Measurements from ENCODE around the gene RPL10.

Gene RPL10

GRCh38 chrX:154436983-154437752 is 39.0 kb downstream of the RPL10 start, which contains the start of gene GDI1:
GDI1 (plus strand) TSS chrX:154437154; CDS start chrX:154437255, 101 bp downstream.
- Histone ChIP-seq H3K9ac (ENCODE audit: low read length) (peak within 1 kb of the TSS; percentile 76), H3F3A (ENCODE audit: insufficient read depth, low read length) (no peaks in the 10 kb centered on the region)

GRCh38 chrX:154437971-154438893 is 40.1 kb downstream of the RPL10 start:
- Histone ChIP-seq H3K27ac (ENCODE audit: low read depth, low read length, poor library complexity, severe bottlenecking) (no peak overlapping the region), H4K20me1 (ENCODE audit: insufficient read depth, low read length) (no peaks in the 10 kb centered on the region)
- no peak for TF ChIP-seq CTCF (IDR thresholded peaks at IDR 0.05; ENCODE audit: low read length)
- TF ChIP-seq EZH2 (IDR thresholded peaks at IDR 0.05; ENCODE audit: borderline replicate concordance, low read length), result no peak

More at GRCh38 chrX:154436983-154437752, 39.0 kb downstream of the RPL10 start, which contains the start of gene GDI1:
- TF ChIP-seq EZH2 (IDR thresholded peaks at IDR 0.05; ENCODE audit: borderline replicate concordance, low read length), result no peak
- TF ChIP-seq CTCF (IDR thresholded peaks at IDR 0.05; ENCODE audit: low read length), result no peak
- Histone ChIP-seq H3K4me2 (ENCODE audit: low read length) (peak within 1 kb of the TSS; percentile 96), H3K9me2 (ENCODE audit: low read depth, low read length) (no peaks in the 10 kb centered on the region), H3K27me3 (ENCODE audit: insufficient read depth, low read length) (no peaks in the 10 kb centered on the region), H3K79me2 (ENCODE audit: insufficient read depth, low read length) (peaks cover 7% of the 10 kb centered on the region; the same call in 1 of the 2 replicates), H3K4me1 (ENCODE audit: insufficient read depth, low read length, severe bottlenecking) (peaks cover 19% of the 10 kb centered on the region), H3K27ac (ENCODE audit: low read depth, low read length, poor library complexity, severe bottlenecking) (peak within 1 kb of the TSS; percentile 58), H3K36me3 (ENCODE audit: insufficient read depth, low read length) (peaks cover 39% of the 10 kb centered on the region), H3K4me3 (ENCODE audit: low read depth, low read length, poor library complexity, severe bottlenecking) (peak within 1 kb of the TSS; percentile 81), H4K20me1 (ENCODE audit: insufficient read depth, low read length) (no peaks in the 10 kb centered on the region), H3K9me3 (ENCODE audit: low read length) (no peaks in the 10 kb centered on the region), H2AFZ (ENCODE audit: low read length) (no peak within 1 kb of the TSS)

GRCh38 chrX:154439841-154440240 is 41.7 kb downstream of the RPL10 start:
- Histone ChIP-seq H4K20me1 (ENCODE audit: insufficient read depth, low read length) (no peaks in the 10 kb centered on the region), H3K9ac (ENCODE audit: low read length) (no peak overlapping the region), H3K4me2 (ENCODE audit: low read length) (no peak overlapping the region), H3K9me2 (ENCODE audit: low read depth, low read length) (no peaks in the 10 kb centered on the region), H3F3A (ENCODE audit: insufficient read depth, low read length) (no peaks in the 10 kb centered on the region), H3K27me3 (ENCODE audit: insufficient read depth, low read length) (no peaks in the 10 kb centered on the region), H3K27ac (ENCODE audit: low read depth, low read length, poor library complexity, severe bottlenecking) (no peak overlapping the region), H3K79me2 (ENCODE audit: insufficient read depth, low read length) (peaks cover 7% of the 10 kb centered on the region; the same call in 1 of the 2 replicates), H2AFZ (ENCODE audit: low read length) (no peak overlapping the region), H3K36me3 (ENCODE audit: insufficient read depth, low read length) (peaks cover 26% of the 10 kb centered on the region), H3K9me3 (ENCODE audit: low read length) (no peaks in the 10 kb centered on the region), H3K4me3 (ENCODE audit: low read depth, low read length, poor library complexity, severe bottlenecking) (no peak overlapping the region), H3K4me1 (ENCODE audit: insufficient read depth, low read length, severe bottlenecking) (peaks cover 31% of the 10 kb centered on the region)
- TF ChIP-seq CTCF (IDR thresholded peaks at IDR 0.05; ENCODE audit: low read length), result no peak
- TF ChIP-seq EZH2 (IDR thresholded peaks at IDR 0.05; ENCODE audit: borderline replicate concordance, low read length), result no peak

More at GRCh38 chrX:154437971-154438893, 40.1 kb downstream of the RPL10 start:
- Histone ChIP-seq H3K4me2 (ENCODE audit: low read length) (peak overlapping the region; percentile 96), H3K36me3 (ENCODE audit: insufficient read depth, low read length) (peaks cover 30% of the 10 kb centered on the region), H3K4me3 (ENCODE audit: low read depth, low read length, poor library complexity, severe bottlenecking) (peak overlapping the region; percentile 81), H3K9me3 (ENCODE audit: low read length) (no peaks in the 10 kb centered on the region), H3K27me3 (ENCODE audit: insufficient read depth, low read length) (no peaks in the 10 kb centered on the region), H3K9ac (ENCODE audit: low read length) (peak overlapping the region; percentile 76), H2AFZ (ENCODE audit: low read length) (no peak overlapping the region), H3K9me2 (ENCODE audit: low read depth, low read length) (no peaks in the 10 kb centered on the region), H3K79me2 (ENCODE audit: insufficient read depth, low read length) (peaks cover 7% of the 10 kb centered on the region; the same call in 1 of the 2 replicates), H3K4me1 (ENCODE audit: insufficient read depth, low read length, severe bottlenecking) (peaks cover 21% of the 10 kb centered on the region), H3F3A (ENCODE audit: insufficient read depth, low read length) (no peaks in the 10 kb centered on the region)

All from OCI-LY1 (cell line).